ENCODE measurements around the gene CBX8. TPM values are rescaled to one million over a fixed set of nuclear protein-coding genes. Genes with fewer than 3 reads are reported as not detected.

The CBX8 gene
- total and polyA plus RNA-seq, 2 of the 13 experiments (the other 11 are each of a cell fraction or from before 2014, with no cell fraction given): 0.34 to 12.6 TPM

DNA sequence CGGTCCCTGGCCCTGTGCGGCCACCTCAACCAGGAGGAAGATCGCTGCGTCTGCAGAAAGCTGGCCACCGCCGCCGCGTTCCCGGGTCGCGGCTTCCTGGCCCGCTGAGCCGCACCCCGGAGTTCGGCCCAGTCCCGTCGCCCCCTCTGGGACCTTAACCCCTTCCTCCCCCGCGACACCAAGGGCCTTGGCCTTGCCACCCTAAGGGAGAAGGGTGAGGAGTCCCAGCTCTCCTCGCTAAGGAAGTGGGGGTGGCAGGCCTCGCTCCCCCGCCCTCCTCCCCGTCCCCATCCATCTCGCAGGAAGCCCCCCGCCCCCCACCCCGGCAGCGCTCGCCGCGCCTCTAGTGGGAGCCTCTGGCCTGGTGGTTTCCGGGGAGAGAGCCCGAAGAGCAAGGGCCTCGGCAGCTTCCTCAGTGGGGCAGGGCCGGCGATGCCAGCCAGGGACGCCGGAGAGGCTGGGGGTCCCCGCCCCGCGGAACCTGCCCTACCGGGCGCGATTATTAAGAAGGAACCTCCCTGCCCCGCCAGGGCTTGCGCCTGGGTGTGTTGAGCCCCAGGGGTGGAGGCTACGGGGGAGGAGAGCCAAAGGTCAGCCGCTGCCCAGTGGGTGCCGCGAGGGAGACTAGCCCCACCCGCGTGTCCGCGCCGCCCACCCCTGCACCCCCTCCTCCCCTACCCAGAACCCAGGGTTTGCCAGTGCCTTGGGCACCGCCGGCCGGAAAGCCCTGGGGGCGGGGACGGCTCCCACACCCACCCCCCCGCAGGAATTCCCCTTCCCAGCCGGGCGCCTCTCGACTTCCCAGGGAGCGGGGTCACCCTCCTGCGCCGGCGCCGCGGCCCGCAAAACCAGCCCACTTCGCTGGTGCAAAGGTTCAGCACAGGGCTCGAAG is 35.6 kb upstream of the CBX8 start (continued):
- TF ChIP-seq ZKSCAN5 (CRISPR knock-in tag; IDR thresholded peaks at IDR 0.05) (no peak), ZNF660 (CRISPR knock-in tag; IDR thresholded peaks at IDR 0.05; ENCODE audit: borderline replicate concordance, low read depth) (no peak), MBD4 (IDR thresholded peaks at IDR 0.05; ENCODE audit: borderline replicate concordance, low read length) (no peak), TBX2 (CRISPR knock-in tag; IDR thresholded peaks at IDR 0.05; ENCODE audit: borderline replicate concordance) (peak; percentile 50; the same call in 1 of the 2 replicates), ZNF562 (CRISPR knock-in tag; IDR thresholded peaks at IDR 0.05; ENCODE audit: borderline replicate concordance) (no peak), SMYD3 (CRISPR knock-in tag; IDR thresholded peaks at IDR 0.05) (no peak), ZNF382 (CRISPR knock-in tag; IDR thresholded peaks at IDR 0.05; ENCODE audit: borderline replicate concordance) (no peak), GZF1 (CRISPR knock-in tag; IDR thresholded peaks at IDR 0.05) (no peak; the same call in 1 of the 2 replicates), ZNF558 (CRISPR knock-in tag; IDR thresholded peaks at IDR 0.05; ENCODE audit: borderline replicate concordance) (peak; percentile 85; the same call in 1 of the 2 replicates), ZNF747 (CRISPR knock-in tag; IDR thresholded peaks at IDR 0.05; ENCODE audit: borderline replicate concordance) (0 out of 2 replicates have a peak, but pooled peaks have one; percentile 37), SP140L (CRISPR knock-in tag; IDR thresholded peaks at IDR 0.05; ENCODE audit: borderline replicate concordance) (no peak), KDM5A (IDR thresholded peaks at IDR 0.05; ENCODE audit: borderline replicate concordance, low read length) (no peak; the same call in 1 of the 2 replicates), ZIK1 (CRISPR knock-in tag; IDR thresholded peaks at IDR 0.05; ENCODE audit: borderline replicate concordance, low read depth) (peak; percentile 84; the same call in 1 of the 2 replicates), ZNF441 (CRISPR knock-in tag; IDR thresholded peaks at IDR 0.05; ENCODE audit: borderline replicate concordance) (peak; percentile 97), BHLHE40 (IDR thresholded peaks at IDR 0.05; ENCODE audit: low read length) (no peak), FOXC1 (CRISPR knock-in tag; IDR thresholded peaks at IDR 0.05; ENCODE audit: borderline replicate concordance) (peak; percentile 63; the same call in 1 of the 2 replicates), ZSCAN29 (CRISPR knock-in tag; conservative IDR thresholded peaks at IDR 0.05) (no peak; the same call in none of the 2 replicates), NCOA5 (CRISPR knock-in tag; IDR thresholded peaks at IDR 0.05) (no peak)
- TF ChIP-seq, protein P1, sequence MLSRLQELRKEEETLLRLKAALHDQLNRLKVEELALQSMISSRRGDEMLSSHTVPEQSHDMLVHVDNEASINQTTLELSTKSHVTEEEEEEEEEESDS (CRISPR knock-in tag; IDR thresholded peaks at IDR 0.05; ENCODE audit: borderline replicate concordance): no peak
- TF ChIP-seq, protein P2, sequence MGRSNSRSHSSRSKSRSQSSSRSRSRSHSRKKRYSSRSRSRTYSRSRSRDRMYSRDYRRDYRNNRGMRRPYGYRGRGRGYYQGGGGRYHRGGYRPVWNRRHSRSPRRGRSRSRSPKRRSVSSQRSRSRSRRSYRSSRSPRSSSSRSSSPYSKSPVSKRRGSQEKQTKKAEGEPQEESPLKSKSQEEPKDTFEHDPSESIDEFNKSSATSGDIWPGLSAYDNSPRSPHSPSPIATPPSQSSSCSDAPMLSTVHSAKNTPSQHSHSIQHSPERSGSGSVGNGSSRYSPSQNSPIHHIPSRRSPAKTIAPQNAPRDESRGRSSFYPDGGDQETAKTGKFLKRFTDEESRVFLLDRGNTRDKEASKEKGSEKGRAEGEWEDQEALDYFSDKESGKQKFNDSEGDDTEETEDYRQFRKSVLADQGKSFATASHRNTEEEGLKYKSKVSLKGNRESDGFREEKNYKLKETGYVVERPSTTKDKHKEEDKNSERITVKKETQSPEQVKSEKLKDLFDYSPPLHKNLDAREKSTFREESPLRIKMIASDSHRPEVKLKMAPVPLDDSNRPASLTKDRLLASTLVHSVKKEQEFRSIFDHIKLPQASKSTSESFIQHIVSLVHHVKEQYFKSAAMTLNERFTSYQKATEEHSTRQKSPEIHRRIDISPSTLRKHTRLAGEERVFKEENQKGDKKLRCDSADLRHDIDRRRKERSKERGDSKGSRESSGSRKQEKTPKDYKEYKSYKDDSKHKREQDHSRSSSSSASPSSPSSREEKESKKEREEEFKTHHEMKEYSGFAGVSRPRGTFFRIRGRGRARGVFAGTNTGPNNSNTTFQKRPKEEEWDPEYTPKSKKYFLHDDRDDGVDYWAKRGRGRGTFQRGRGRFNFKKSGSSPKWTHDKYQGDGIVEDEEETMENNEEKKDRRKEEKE (IDR thresholded peaks at IDR 0.05): no peak
- TF ChIP-seq, protein P3, sequence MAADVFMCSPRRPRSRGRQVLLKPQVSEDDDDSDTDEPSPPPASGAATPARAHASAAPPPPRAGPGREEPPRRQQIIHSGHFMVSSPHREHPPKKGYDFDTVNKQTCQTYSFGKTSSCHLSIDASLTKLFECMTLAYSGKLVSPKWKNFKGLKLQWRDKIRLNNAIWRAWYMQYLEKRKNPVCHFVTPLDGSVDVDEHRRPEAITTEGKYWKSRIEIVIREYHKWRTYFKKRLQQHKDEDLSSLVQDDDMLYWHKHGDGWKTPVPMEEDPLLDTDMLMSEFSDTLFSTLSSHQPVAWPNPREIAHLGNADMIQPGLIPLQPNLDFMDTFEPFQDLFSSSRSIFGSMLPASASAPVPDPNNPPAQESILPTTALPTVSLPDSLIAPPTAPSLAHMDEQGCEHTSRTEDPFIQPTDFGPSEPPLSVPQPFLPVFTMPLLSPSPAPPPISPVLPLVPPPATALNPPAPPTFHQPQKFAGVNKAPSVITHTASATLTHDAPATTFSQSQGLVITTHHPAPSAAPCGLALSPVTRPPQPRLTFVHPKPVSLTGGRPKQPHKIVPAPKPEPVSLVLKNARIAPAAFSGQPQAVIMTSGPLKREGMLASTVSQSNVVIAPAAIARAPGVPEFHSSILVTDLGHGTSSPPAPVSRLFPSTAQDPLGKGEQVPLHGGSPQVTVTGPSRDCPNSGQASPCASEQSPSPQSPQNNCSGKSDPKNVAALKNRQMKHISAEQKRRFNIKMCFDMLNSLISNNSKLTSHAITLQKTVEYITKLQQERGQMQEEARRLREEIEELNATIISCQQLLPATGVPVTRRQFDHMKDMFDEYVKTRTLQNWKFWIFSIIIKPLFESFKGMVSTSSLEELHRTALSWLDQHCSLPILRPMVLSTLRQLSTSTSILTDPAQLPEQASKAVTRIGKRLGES (CRISPR knock-in tag; IDR thresholded peaks at IDR 0.05; ENCODE audit: borderline replicate concordance): 0 out of 2 replicates have a peak, but pooled peaks have one; percentile 54
- TF ChIP-seq, protein P4, sequence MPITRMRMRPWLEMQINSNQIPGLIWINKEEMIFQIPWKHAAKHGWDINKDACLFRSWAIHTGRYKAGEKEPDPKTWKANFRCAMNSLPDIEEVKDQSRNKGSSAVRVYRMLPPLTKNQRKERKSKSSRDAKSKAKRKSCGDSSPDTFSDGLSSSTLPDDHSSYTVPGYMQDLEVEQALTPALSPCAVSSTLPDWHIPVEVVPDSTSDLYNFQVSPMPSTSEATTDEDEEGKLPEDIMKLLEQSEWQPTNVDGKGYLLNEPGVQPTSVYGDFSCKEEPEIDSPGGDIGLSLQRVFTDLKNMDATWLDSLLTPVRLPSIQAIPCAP (CRISPR knock-in tag; IDR thresholded peaks at IDR 0.05; ENCODE audit: low read depth): no peak

All from HepG2 (cell line).